Measurements from ENCODE around the gene NDUFS6.

- TF ChIP-seq CTCF (IDR thresholded peaks at IDR 0.05) (no peak), POLR2A (IDR thresholded peaks at IDR 0.05; ENCODE audit: low read depth) (no peak), POLR2AphosphoS5 (IDR thresholded peaks at IDR 0.05) (no peak), EP300 (IDR thresholded peaks at IDR 0.05) (no peak)
Measured at GRCh38 chr5:1824109-1824821, 23.1 kb downstream of the NDUFS6 start.

Data from esophagus muscularis mucosa (tissue), 4 donors.